SK-N-SH (cell line): Measurements from ENCODE around the gene RAD51B. TPM values are rescaled to one million over a fixed set of nuclear protein-coding genes. Genes with fewer than 3 reads are reported as not detected.

Experiments
- CTCF ChIA-PET: fragments of 300-600, 350-600 bp; formaldehyde crosslinking; extraction: SDS; loops from one replicate; lab custom pipeline; 2021; lab: Yijun Ruan, JAX
- POLR2A ChIA-PET: fragments of 350-600 bp; sonication (Branson Sonifier 250); formaldehyde crosslinking; extraction: SDS; loops from one replicate; lab custom pipeline; 2020; ENCODE audit warnings: antibody characterized with exemption, inconsistent platforms; lab: Yijun Ruan, JAX
- DNase-seq: peaks from one replicate; pipeline ENCODE4 v3.0.0; 2012
- H2AFZ ChIP-seq: fragments of 200-600 bp; sonication (generic); 2 replicates; pipeline ENCODE4 v1.8.1; 2016; ENCODE audit warnings: antibody characterized with exemption, mild to moderate bottlenecking, low read depth
- H3F3A ChIP-seq: fragments of 200-600 bp; sonication (generic); replicated peaks from 2 replicates; pipeline ENCODE3; 2016; ENCODE audit warnings: antibody characterized with exemption, mild to moderate bottlenecking; ENCODE audit not compliant: insufficient read depth
- H3K27ac ChIP-seq, 2 experiments: fragments of 200-500 bp in 1 of 2; fragments of 200-600 bp in 1 of 2; sonication (Bioruptor generic) in 1 of 2; sonication (generic), shearing (Covaris generic) in 1 of 2; 2 replicates each; pipeline versions ENCODE4 v1.5.1 to v1.6.1; 2014 to 2016; ENCODE audit warnings: low read depth in 2 of 2, inconsistent platforms in 1 of 2, low read length in 1 of 2, mild to moderate bottlenecking in 1 of 2, mixed read lengths in 1 of 2
- H3K27me3 ChIP-seq: fragments of 200-600 bp; sonication (generic), shearing (Covaris generic); 2 replicates; pipeline ENCODE4 v1.6.1; 2016; ENCODE audit warnings: mixed run types; ENCODE audit not compliant: insufficient read depth
- H3K36me3 ChIP-seq, 2 experiments: fragments of 200-500 bp in 1 of 2; fragments of 200-600 bp in 1 of 2; sonication (Bioruptor generic) in 1 of 2; sonication (generic) in 1 of 2; replicated peaks in 1 of 2; 2 replicates each; pipeline versions ENCODE3 to v1.5.1; 2014 to 2016; ENCODE audit warnings: low read length in 1 of 2, mild to moderate bottlenecking in 1 of 2; ENCODE audit not compliant: insufficient read depth in 2 of 2, control insufficient read depth in 1 of 2
- H3K4me1 ChIP-seq, 2 experiments: fragments of 200-500 bp in 1 of 2; fragments of 200-600 bp in 1 of 2; sonication (Bioruptor generic) in 1 of 2; sonication (generic), shearing (Covaris generic) in 1 of 2; 2 replicates each; pipeline versions ENCODE4 v1.5.1 to v1.6.1; 2014 to 2016; ENCODE audit warnings: low read depth in 1 of 2, low read length in 1 of 2, mixed run types in 1 of 2; ENCODE audit not compliant: insufficient read depth in 2 of 2, control insufficient read depth in 1 of 2
- H3K4me2 ChIP-seq: fragments of 200-600 bp; sonication (generic), shearing (Covaris generic); 2 replicates; pipeline ENCODE4 v1.6.1; 2017; ENCODE audit warnings: mixed run types
- H3K4me3 ChIP-seq, 2 experiments: fragments of 200-500 bp in 1 of 2; fragments of 200-600 bp in 1 of 2; sonication (Bioruptor generic) in 1 of 2; sonication (generic), shearing (Covaris generic) in 1 of 2; 2 replicates each; pipeline versions ENCODE4 v1.5.1 to v1.8.1; 2014 to 2016; ENCODE audit warnings: low read depth in 2 of 2, inconsistent platforms in 1 of 2, low read length in 1 of 2, mild to moderate bottlenecking in 1 of 2, mixed read lengths in 1 of 2, moderate library complexity in 1 of 2
- H3K79me2 ChIP-seq: fragments of 200-600 bp; sonication (generic); 2 replicates; pipeline ENCODE4 v1.8.1; 2017; ENCODE audit warnings: mild to moderate bottlenecking; ENCODE audit not compliant: insufficient read depth
- H3K9ac ChIP-seq: fragments of 200-600 bp; sonication (generic); 2 replicates; pipeline ENCODE4 v1.6.1; 2017; ENCODE audit warnings: mixed run types
- H3K9me2 ChIP-seq: fragments of 200-600 bp; sonication (generic); 2 replicates; pipeline ENCODE4 v1.6.1; 2017; ENCODE audit warnings: mixed run types
- H3K9me3 ChIP-seq: fragments of 200-600 bp; sonication (generic); 2 replicates; pipeline ENCODE4 v1.6.1; 2017; ENCODE audit warnings: mixed run types, mild to moderate bottlenecking, moderate library complexity
- H4K20me1 ChIP-seq: fragments of 200-600 bp; sonication (generic); 2 replicates; pipeline ENCODE4 v1.6.1; 2017; ENCODE audit warnings: mild to moderate bottlenecking, mixed run types; ENCODE audit not compliant: insufficient read depth
- NFIC ChIP-seq: IDR thresholded peaks from 2 replicates; pipeline ENCODE4 v1.4.0; 2012; ENCODE audit warnings: borderline replicate concordance
- NRF1 ChIP-seq: IDR thresholded peaks from 2 replicates; pipeline ENCODE4 v1.6.1; 2012; ENCODE audit warnings: low read depth, mild to moderate bottlenecking, low read length
- POLR2AphosphoS5 ChIP-seq: IDR thresholded peaks from 2 replicates; pipeline ENCODE4 v1.6.1; 2012; ENCODE audit warnings: low read depth, low read length
- RXRA ChIP-seq: IDR thresholded peaks from 2 replicates; pipeline ENCODE4 v1.4.0; 2012; ENCODE audit warnings: low read depth, mild to moderate bottlenecking, borderline replicate concordance
- SIN3A ChIP-seq: IDR thresholded peaks from 2 replicates; pipeline ENCODE4 v1.6.1; 2012; ENCODE audit warnings: low read depth, mild to moderate bottlenecking, low read length, moderate library complexity, borderline replicate concordance
- WGBS: methylation state at CpG from one replicate; pipeline ENCODE4 v1.1.6; 2017; ENCODE audit warnings: low lambda C conversion rate; 5-methylcytosine and 5-hydroxymethylcytosine counted together
- polyA plus RNA-seq, 3 experiments: library from polyadenylated mRNA; depleted of rRNA; stranded (reverse); fragments of >200 nt; gene quantifications; 2 replicates each; pipeline ENCODE4 v1.2.3, GENCODE V29; 2012
- TF ChIP-seq, protein P1 (sequence below): fragments of 150-350 bp; IDR thresholded peaks from 2 replicates; pipeline ENCODE4 v1.6.1; 2016; ENCODE audit warnings: mild to moderate bottlenecking, low read depth, low read length
- TF ChIP-seq, protein P2 (sequence below): fragments of 200-600 bp; sonication (generic); IDR thresholded peaks from 2 replicates; pipeline ENCODE4 v1.6.1; 2017; ENCODE audit warnings: antibody characterized with exemption, mild to moderate bottlenecking, moderate library complexity
- TF ChIP-seq, protein P3 (sequence below): IDR thresholded peaks from 2 replicates; pipeline ENCODE4 v1.6.1; 2012; ENCODE audit warnings: mild to moderate bottlenecking, low read depth, low read length, moderate library complexity
- TF ChIP-seq, protein P4 (sequence below): IDR thresholded peaks from 2 replicates; pipeline ENCODE4 v1.4.0; 2012; ENCODE audit warnings: low read depth, borderline replicate concordance

The RAD51B gene
- polyA plus RNA-seq, 1 of the 3 experiments (the other 2 are of a cell fraction): 6.0 TPM

DNA sequence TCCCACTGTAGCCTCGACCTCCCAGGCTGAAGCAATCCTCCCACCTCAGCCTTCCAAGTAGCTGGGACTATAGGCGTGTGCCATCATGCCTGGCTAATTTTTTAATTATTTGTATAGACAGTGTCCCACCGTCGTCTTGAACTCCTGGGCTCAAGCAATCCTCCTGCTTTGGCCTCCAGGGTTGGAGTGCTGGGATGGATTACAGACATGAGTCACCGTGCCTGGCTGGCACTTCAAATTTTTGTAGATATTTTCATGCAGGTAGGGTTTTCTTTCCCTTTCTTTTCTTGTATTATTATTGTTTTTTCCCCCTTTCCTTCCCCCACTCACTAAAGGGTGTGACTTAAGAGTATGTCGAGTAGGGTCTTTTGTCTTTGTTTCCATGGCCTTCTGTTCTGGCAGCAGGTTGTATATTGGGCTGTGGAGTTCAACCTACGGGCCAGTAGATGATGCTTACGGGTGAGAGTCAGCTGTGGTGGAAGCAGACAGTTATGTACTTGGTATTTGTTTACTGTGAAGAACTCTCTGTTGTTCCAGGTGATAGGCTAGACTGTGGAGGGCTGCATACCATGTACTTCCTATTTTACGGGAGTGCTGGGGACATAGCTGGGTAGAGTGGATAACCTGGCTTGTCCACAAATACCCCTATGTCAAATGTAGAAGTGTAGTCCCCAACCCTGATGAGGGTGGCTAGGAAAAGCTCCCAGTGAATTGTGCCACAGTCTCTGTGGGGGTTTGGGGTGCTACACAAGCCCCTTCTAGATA is 30.7 kb downstream of the RAD51B start:
- TF ChIP-seq NFIC (no peak), NRF1 (no peak), SIN3A (no peak), POLR2AphosphoS5 (no peak), RXRA (no peak)
- TF ChIP-seq, protein P1, sequence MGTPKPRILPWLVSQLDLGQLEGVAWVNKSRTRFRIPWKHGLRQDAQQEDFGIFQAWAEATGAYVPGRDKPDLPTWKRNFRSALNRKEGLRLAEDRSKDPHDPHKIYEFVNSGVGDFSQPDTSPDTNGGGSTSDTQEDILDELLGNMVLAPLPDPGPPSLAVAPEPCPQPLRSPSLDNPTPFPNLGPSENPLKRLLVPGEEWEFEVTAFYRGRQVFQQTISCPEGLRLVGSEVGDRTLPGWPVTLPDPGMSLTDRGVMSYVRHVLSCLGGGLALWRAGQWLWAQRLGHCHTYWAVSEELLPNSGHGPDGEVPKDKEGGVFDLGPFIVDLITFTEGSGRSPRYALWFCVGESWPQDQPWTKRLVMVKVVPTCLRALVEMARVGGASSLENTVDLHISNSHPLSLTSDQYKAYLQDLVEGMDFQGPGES: no peak
- TF ChIP-seq, protein P2, sequence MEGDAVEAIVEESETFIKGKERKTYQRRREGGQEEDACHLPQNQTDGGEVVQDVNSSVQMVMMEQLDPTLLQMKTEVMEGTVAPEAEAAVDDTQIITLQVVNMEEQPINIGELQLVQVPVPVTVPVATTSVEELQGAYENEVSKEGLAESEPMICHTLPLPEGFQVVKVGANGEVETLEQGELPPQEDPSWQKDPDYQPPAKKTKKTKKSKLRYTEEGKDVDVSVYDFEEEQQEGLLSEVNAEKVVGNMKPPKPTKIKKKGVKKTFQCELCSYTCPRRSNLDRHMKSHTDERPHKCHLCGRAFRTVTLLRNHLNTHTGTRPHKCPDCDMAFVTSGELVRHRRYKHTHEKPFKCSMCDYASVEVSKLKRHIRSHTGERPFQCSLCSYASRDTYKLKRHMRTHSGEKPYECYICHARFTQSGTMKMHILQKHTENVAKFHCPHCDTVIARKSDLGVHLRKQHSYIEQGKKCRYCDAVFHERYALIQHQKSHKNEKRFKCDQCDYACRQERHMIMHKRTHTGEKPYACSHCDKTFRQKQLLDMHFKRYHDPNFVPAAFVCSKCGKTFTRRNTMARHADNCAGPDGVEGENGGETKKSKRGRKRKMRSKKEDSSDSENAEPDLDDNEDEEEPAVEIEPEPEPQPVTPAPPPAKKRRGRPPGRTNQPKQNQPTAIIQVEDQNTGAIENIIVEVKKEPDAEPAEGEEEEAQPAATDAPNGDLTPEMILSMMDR: no peak
- TF ChIP-seq, protein P3, sequence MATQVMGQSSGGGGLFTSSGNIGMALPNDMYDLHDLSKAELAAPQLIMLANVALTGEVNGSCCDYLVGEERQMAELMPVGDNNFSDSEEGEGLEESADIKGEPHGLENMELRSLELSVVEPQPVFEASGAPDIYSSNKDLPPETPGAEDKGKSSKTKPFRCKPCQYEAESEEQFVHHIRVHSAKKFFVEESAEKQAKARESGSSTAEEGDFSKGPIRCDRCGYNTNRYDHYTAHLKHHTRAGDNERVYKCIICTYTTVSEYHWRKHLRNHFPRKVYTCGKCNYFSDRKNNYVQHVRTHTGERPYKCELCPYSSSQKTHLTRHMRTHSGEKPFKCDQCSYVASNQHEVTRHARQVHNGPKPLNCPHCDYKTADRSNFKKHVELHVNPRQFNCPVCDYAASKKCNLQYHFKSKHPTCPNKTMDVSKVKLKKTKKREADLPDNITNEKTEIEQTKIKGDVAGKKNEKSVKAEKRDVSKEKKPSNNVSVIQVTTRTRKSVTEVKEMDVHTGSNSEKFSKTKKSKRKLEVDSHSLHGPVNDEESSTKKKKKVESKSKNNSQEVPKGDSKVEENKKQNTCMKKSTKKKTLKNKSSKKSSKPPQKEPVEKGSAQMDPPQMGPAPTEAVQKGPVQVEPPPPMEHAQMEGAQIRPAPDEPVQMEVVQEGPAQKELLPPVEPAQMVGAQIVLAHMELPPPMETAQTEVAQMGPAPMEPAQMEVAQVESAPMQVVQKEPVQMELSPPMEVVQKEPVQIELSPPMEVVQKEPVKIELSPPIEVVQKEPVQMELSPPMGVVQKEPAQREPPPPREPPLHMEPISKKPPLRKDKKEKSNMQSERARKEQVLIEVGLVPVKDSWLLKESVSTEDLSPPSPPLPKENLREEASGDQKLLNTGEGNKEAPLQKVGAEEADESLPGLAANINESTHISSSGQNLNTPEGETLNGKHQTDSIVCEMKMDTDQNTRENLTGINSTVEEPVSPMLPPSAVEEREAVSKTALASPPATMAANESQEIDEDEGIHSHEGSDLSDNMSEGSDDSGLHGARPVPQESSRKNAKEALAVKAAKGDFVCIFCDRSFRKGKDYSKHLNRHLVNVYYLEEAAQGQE: no peak
- TF ChIP-seq, protein P4, sequence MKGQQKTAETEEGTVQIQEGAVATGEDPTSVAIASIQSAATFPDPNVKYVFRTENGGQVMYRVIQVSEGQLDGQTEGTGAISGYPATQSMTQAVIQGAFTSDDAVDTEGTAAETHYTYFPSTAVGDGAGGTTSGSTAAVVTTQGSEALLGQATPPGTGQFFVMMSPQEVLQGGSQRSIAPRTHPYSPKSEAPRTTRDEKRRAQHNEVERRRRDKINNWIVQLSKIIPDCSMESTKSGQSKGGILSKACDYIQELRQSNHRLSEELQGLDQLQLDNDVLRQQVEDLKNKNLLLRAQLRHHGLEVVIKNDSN: no peak
- no peaks in the 10 kb centered on the region for H3K9me2 ChIP-seq
- H3K9me3 ChIP-seq: 0 out of 2 replicates have a peak, but pooled peaks cover 3% of the 10 kb centered on the region
- POLR2A ChIA-PET: no interaction called here
- no peak overlapping the region for H2AFZ ChIP-seq
- no peak overlapping the region for H3K9ac ChIP-seq
- CTCF ChIA-PET: interaction anchor here (0.7 kb wide), 1 partner anchor 13 kb away, joined by 4 read pairs; no protein-coding TSS in a partner anchor
- H3K79me2 ChIP-seq: no peaks in the 10 kb centered on the region
- no peaks in the 10 kb centered on the region for H4K20me1 ChIP-seq
- H3K4me1 ChIP-seq: no peaks in the 10 kb centered on the region
- H3K36me3 ChIP-seq: no peaks in the 10 kb centered on the region
- no peak for DNase-seq
- H3K4me2 ChIP-seq: no peak overlapping the region
- no peaks in the 10 kb centered on the region for H3K27me3 ChIP-seq
- WGBS: 92% methylated on average over 8 of the region's 9 CpGs
- no peak overlapping the region for H3K27ac ChIP-seq
- no peak overlapping the region for H3K4me3 ChIP-seq
- H3F3A ChIP-seq: no peaks in the 10 kb centered on the region
